Smooth muscle cell of the brain vasculature (primary cell): ENCODE results near the gene DLG5.

ENCODE experiments used
- DNase-seq: peaks from one replicate; pipeline ENCODE4 v3.0.0-alpha.2; 2012; ENCODE audit warnings: low read depth, low spot score

The DLG5 gene

GRCh38 chr10:77913090-77913489 is 13.5 kb downstream of the DLG5 start:
- DNase-seq: no peak

- no peak for DNase-seq
These were observed 14.0 kb downstream of the DLG5 start for GRCh38 chr10:77912576-77912975.

- DNase-seq: no peak
These were observed 14.9 kb downstream of the DLG5 start for GRCh38 chr10:77911535-77912123.

- no peak for DNase-seq
These were observed 15.9 kb downstream of the DLG5 start for GRCh38 chr10:77910524-77911145.

GRCh38 chr10:77909749-77910375 is 16.7 kb downstream of the DLG5 start:
- DNase-seq: no peak

GRCh38 chr10:77909021-77909748 is 17.4 kb downstream of the DLG5 start:
- DNase-seq: no peak

- no peak for DNase-seq
These were observed 18.4 kb downstream of the DLG5 start for GRCh38 chr10:77907900-77908717.

- DNase-seq: no peak
These were observed 19.1 kb downstream of the DLG5 start for GRCh38 chr10:77907462-77907861.

- no peak for DNase-seq
These were observed 19.6 kb downstream of the DLG5 start for GRCh38 chr10:77906951-77907421.

- DNase-seq: no peak
These were observed 20.8 kb downstream of the DLG5 start for GRCh38 chr10:77905781-77906180.

- no peak for DNase-seq
These were observed 21.3 kb downstream of the DLG5 start for GRCh38 chr10:77905086-77905748.

- DNase-seq: no peak
These were observed 22.3 kb downstream of the DLG5 start for GRCh38 chr10:77904100-77904840.

GRCh38 chr10:77902159-77902558 is 24.4 kb downstream of the DLG5 start:
- no peak for DNase-seq

GRCh38 chr10:77901743-77902142 is 24.8 kb downstream of the DLG5 start:
- no peak for DNase-seq

GRCh38 chr10:77899690-77900089 is 26.9 kb downstream of the DLG5 start:
- DNase-seq: no peak

GRCh38 chr10:77899080-77899477 is 27.5 kb downstream of the DLG5 start:
- DNase-seq: no peak

- no peak for DNase-seq
These were observed 28.1 kb downstream of the DLG5 start for GRCh38 chr10:77898323-77899079.

GRCh38 chr10:77896058-77896457 is 30.5 kb downstream of the DLG5 start:
- DNase-seq: no peak

GRCh38 chr10:77894058-77894457 is 32.5 kb downstream of the DLG5 start:
- no peak for DNase-seq

GRCh38 chr10:77893386-77893785 is 33.2 kb downstream of the DLG5 start:
- no peak for DNase-seq
